OCI-M1 (cell line): ENCODE data around the gene FALEC.
"Not testable (repeated sequence)": the region's sequence is repeated elsewhere in the genome, so short reads cannot be mapped to it uniquely, and the experiment has no call there.

Experiments used
- DNase-seq: peaks from one replicate; lab custom pipeline; 2025; lab: John Stamatoyannopoulos, UW

Gene FALEC

DNA sequence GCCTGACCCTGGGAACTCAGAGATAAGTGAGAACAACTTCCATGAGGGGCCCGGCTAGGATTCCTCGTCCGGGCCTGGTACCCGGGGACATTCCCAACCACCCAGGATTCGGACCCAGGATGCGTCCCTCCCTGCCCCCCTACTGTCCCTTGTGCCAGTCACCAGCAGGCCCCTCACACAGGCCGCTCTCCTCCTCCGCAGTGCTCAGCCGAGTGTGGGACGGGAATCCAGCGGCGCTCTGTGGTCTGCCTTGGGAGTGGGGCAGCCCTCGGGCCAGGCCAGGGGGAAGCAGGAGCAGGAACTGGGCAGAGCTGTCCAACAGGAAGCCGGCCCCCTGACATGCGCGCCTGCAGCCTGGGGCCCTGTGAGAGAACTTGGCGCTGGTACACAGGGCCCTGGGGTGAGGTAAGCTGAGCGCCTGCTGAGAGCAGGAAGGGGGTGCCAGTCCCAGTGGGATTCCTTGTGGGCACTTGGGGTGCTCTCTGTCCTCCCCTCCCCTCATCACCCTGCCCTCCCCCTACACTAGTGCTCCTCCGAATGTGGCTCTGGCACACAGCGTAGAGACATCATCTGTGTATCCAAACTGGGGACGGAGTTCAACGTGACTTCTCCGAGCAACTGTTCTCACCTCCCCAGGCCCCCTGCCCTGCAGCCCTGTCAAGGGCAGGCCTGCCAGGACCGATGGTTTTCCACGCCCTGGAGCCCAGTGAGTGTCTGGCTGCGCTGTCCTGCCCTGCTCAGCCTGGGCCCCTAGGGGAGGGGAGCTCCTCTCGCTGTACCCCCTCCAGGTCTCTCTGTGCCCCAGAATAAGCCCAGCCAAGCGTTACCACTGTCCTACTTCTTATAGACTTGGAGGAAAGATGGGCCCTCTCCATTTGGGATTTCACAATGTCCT, 43.5 kb downstream of the FALEC start:
- no peak for DNase-seq

DNA sequence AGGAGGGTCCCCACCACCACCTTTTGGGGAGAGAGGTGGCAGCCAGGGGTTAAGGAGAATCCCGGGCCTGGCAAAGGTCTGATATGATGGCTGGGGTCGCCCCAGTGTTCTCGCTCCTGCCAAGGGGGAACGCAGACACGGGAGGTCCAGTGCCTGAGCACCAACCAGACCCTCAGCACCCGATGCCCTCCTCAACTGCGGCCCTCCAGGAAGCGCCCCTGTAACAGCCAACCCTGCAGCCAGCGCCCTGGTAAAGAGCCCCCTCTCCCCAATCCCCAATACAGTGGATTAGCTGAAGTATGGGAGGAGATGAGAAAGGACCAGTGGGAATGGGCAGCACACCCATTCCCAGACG, 44.1 kb downstream of the FALEC start:
- DNase-seq = no peak

DNA sequence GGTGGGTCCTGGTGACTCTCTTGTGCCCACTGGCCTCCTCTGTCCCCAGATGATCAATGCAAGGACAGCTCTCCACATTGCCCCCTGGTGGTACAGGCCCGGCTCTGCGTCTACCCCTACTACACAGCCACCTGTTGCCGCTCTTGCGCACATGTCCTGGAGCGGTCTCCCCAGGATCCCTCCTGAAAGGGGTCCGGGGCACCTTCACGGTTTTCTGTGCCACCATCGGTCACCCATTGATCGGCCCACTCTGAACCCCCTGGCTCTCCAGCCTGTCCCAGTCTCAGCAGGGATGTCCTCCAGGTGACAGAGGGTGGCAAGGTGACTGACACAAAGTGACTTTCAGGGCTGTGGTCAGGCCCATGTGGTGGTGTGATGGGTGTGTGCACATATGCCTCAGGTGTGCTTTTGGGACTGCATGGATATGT, 44.5 kb downstream of the FALEC start:
- DNase-seq = peak; percentile 92

DNA sequence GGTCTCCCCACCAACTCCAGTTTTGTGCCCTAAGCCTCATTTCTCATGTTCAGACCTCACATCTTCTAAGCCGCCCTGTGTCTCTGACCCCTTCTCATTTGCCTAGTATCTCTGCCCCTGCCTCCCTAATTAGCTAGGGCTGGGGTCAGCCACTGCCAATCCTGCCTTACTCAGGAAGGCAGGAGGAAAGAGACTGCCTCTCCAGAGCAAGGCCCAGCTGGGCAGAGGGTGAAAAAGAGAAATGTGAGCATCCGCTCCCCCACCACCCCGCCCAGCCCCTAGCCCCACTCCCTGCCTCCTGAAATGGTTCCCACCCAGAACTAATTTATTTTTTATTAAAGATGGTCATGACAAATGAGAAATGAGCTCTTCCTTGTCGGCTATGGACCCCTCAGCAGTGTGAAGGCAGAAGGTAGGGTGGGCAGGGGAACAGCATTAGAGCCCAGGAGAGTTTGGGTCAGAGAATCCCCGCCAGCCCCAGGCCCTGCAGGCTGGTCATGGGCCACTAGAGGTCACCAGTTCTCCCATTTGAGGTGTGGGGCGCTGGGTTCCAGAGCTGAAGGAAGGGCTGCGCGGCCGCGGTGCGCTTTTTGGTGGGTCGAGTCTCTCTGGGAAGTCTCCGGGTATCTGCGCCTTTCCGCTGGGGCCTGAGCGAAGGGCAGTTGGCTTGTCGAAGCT, 45.2 kb downstream of the FALEC start:
- peak; percentile 97 for DNase-seq

DNA sequence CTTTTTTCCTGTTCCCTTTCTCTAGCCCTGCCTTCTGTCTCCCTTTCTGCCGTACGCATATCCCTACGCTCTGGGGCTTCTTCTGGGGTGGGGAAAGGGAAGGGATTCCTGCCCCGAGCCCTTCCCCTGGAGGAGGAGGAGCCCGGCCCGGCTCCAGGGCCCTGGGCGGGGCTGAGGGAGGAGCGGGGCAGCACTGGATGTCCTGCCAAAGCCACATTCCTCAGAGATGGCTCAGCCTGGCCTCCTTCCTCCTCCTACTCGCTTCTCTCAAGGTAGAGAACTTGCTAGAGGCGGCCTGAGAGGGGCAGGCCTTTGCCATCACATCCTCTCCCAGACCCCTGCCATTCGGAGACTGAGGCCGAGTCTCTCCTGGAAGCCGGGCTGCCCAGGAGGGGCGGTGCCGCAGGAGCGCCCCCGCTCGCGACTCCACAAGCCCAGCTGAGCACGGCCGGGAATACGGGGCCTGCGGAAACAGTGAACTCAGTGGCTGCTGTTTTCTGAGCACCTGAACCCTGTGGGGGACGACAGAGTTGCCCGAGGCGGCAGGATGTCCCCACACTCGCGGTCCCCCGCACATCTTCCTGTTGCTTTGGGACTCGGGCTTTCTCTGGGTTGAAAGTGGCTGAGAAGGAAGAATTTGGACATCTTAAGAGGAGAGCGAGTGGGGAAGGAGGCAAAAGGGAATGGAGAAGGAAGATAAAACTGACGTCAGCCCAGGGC, 45.9 kb downstream of the FALEC start:
- peak; percentile 97 for DNase-seq

DNA sequence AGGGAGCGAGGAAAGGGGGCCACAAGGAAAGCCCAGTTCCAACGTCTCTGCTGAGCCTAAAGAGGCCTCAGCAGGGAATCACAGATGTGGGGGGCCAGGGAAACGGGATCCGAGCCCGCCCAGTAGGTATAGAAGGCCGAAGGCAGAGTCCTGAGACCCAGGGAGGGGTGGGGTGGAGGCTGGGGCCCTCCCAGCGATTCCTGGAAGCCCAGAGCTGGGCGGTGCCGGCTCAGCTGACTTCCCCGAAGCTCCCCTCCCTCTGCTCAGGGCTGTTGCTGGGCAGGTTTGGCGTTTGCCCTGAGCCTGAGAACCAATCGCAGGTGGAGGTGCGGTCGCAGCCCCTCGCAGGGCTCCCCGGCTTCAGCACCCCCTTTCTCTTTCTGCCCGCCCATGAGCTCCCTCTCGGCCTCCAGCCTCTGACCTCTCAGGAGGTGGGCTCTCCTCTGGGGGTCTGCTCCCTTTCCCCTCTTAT, 46.5 kb downstream of the FALEC start:
- DNase-seq = peak; percentile 98

DNA sequence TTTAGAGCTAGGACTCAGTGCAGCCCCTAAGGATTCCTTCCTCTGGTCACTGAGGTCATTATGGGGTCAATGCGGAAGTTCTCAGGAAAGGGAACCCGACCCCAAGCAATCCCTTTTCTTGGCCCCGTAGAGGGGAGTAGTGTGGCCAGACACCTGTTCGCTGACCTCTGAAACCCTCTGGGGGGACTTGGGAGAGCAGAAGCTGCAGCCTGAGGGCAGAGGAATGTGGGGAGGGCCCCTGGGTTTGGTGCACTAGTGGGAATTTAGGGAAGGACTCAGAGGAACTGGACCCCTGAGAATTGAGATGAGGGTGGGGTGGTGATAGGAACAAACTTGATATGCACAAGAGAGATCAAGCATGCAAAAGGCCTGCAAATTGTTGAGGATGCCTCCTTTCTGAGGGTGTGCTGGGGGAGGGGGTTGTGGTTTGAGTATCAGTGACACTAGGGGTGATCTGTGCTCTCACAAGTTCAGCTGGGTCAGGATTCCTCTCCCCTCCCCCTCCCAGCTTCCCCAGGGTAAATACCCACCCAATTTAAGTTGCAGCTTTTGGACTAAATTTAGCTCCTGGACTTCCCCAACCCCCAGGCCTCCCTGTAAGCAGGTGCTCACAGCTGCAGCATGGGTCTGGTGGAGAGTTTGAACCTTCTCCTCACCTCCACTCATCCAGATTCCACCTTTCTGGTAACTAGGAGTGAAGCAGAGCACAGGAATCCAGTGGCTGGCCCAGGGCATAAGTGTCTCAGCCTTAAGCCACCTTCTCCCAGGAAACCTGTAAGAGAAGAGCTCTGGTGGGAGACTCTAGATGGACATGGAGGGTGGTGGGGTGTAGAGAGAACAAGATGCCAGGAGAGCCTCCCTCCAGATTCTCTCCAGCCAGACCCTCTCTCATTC, 47.1 kb downstream of the FALEC start:
- DNase-seq = peak; percentile 90

DNA sequence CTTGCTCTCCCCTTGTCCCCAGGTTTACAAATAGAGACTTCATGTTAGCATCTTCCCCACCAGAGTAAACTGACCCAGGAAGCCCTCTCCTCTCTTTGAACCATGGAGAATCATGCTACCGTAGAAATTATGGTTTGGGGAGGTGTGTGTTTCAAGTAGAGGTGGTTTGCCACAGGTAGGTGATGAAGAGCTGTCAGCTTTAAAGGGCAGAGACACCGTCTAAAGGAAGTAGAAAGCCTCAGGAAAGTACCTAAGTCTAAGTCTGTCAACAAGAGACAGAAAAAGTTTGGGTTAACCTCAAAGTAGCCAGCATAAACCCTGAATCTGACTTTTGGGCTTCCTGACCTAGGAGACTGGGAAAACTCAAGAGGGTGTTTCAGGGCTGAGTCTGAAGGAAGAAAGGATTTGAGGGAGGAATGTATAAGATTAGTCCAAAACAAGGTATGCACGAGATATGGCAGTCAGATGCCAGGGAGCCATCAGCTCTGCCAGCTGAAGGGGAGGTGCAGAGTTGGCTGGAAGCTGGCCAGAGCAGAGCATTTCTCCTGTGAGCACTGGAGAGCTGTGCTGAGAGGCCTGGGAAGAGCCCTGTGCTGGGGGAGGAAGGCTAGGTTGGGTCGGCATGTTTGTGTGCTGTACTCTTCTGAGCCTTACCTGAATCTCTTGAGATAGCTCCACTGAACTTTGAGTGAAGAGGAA, 47.9 kb downstream of the FALEC start:
- DNase-seq = no peak

DNA sequence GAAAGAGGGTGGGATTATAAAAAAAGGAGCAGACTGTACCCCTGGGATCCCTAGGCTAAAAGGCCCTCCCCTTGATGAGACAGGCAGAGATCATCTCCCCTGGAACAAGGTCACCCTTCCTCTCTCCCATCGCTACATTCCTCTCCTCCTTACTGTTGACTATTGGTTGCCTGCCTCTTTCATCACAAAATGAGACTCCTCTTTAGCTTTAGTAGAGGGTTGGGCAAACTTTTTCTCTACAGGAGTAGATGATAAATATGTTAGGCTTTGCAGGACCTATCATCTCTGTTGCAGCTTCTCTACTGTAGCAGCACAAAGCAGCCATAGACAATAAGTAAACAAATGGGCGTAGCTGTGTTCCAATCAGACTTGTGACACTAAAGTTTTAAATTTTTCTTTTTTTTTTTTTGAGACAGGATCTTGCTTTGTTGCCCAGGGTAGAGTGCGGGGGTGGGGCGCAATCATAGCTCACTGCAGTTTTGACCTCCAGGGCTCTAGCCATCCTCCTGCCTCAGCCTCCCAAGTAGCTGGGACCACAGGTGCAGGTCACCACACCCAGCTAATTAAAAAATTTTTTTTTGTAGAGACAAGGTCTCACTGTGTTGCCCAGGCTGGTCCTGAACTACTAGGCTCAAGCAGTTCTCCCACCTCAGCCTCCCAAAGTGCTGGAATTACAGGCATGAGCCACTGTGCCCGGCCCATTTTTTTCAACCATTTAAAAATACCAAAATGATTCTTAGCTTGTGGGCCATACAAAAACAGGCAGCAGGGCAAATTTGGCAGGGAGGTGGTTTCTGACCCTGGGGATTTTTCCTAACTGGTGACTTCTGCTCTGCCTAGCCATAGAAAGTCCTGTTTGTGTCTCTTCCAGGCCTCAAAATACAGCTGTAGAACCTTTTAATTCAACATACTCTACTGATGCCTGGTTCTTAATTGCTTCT, 48.8 kb downstream of the FALEC start:
- no peak for DNase-seq

DNA sequence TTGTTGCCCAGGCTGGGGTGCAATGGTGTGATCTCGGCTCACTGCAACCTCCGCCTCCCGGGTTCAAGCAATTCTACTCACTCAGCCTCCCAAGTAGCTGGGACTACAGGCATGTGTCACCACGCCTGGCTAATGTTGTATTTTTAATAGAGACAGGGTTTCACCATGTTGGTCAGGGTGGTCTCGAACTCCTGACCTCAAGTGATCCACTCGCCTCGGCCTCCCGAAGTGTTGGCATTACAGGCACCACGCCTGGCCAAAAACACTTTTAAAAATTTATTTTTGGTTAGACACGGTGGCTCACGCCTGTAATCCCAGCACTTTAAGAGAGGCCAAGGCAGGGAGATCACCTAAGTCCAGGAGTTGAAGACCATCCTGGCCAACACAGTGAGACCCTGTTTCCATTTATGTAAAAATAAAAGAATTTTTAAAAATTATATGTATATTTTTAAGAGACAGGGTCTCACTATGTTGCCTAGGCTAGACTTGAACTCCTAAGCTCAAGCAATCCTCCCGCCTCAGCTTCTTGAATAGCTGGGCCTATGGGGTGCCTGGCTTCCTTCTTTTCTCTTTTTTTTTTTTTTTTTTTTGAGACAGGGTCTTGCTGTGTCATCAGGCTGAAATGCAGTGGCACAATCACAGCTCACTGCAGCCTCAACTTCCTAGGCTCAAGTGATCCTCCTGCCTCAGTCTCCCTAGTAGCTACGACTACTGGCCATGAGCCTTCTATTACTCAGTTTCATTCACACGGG, 49.9 kb downstream of the FALEC start:
- DNase-seq = not testable (repeated sequence)

DNA sequence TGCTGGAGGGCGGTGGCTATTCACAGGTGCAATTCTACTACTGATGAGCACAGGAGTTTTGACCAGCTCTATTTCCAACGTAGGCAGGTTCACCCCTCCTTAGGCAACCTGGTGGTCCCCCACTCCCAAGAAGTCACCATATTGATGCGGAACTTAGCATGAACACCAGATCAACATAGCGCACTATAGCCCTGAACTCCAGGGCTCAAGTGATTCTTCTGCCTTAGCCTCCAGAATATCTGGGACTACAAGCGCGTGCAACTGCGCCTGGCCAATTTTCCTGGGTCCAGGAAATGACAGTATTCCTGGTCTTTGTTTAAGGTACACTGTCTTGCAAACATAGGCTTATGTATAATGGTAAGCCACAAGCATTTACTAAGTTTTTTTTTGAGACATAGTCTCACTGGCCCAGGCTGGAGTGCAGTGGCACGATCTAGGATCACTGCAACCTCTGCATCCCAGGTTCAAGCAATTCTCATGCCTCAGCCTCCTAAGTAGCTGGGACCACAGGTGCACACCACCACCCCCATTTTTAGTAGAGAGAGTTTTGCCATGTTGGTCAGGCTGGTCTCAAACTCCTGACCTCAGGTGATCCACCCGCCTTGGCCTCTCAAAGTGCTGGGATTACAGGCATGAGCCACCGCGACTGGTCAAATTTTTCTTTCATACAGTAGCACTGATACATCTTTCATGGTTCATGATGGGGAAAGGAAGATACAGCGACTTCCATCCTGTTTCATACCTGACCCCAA, 51.2 kb downstream of the FALEC start:
- no peak for DNase-seq

DNA sequence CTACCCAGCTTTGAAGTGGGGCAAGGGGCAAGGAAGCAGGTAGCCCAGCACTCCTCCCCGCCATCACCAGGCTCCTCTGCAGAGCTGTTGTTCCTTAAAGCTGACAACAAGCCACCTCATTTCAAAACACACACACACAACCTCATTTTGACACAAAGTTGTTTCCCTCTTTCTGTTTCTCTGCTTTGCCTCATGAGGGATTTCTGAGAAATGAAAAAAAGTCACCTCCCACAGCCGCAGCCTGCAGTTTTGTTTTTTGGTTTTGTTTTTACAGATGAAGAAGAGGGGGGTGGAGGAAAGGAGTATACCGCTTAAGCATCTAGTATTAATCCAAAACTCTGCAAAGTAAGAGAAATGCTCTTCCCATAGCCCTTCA, 51.8 kb downstream of the FALEC start:
- DNase-seq = peak; percentile 96

DNA sequence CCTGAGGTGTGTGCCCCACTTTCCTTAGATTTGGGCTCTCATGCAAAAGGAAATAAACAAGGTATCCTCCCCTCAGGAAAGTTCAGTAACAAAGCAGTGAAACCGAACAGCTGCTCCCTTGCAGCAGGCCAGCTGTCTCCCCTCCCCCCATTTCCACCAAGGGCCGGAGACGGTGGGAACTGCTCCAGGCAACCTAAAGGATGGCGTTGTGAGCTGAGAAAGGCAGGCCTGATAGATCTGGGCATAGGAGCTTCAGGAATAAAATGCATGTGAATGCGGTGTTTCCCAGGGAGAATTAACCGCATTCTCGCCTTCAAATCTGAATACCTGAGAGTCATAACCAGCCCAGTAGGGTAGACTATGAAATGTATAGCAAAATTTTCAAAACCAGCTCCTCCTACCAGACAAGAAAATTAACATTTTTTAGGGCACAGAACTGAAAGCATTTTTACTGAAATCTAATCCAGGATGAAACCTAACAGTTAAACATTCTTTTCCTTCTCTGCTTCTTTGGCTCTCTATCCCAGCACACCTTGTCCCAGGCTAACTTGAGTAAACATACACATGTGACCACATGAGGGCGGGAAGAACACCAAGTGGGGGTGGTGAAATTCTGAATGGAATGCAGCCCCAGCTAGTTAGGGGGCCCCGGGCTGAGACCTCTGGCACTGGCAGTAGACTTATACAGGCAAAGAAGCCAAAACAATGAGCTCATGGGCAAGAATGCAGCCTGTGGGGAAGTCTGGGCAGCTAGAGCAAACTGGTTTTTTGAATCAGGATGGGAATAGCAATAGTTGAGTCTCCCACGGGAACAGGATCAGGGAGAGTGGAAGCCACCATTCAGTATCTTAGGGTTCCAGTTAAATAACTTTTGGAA, 52.4 kb downstream of the FALEC start:
- peak; percentile 96 for DNase-seq

DNA sequence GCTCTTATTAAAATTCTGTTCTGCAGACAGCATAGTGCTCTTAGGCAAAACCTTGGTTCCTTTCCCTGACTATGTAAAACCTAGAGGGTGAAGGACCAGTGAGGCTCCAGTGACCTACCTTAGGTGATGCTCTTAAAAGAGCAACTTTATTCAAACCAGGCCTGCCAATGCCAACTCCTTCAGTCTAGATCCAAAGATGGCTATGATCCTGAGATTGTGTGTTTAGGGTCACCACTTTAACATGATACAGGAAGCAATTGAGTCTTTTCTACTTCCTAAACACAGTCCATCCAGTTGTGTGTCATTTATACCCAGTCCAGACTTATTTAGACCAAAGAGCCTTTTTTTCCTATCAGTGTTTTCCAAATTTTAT, 53.0 kb downstream of the FALEC start:
- DNase-seq = peak; percentile 77

DNA sequence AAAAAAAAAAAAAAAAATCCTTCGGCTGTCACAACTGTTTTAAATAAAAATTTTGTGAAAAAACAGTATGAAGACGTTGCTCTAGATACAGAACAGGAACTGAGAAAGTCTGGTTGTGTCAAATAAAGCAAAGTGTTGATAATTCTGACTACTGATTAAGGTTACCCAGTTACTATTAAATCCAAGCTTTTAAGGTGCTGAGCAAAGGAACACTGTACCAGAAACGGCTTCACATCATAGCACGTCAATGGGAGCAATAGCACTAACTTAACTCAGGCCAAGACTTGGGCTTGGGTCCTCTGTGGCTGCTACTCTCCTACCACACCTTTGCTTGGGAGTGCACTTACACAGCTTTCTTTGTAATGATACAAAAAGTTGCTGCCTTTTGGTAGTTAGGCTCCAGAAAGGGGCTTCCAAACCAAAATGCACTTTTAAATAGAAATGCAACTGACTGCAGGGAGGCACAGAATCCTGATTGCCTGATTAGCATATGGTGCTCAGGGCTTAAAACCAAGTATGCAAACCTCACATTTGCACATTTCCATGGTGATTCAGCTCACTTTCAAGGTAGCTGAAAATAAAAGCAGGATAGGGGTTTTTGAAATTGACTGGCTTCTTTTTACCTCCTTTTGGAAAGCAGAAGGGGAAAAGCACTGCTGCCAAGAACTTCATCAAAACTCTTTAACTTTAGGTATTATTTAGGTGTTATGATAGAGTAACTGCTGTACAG, 57.5 kb downstream of the FALEC start:
- no peak for DNase-seq

DNA sequence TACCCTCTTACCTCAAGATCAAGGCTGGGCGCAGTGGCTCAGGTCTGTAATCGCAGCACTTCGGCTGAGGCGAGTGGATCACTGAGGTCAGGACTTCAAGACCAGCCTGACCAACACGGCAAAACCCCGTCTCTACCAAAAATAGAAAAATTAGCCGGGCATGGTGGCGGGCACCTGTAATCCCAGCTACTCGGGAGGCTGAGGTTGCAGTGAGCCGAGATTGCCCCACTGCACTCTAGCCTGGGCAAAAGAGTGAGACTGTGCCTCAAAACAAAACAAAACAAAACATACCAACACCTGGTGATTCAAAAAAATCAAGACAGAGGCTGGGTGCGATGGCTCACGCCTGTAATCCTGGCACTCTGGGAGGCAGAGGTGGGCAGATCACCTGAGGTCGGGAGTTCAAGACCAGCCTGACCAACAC, 58.1 kb downstream of the FALEC start:
- not testable (repeated sequence) for DNase-seq
